GM18861 (cell line): ENCODE data around the gene RARB.

ENCODE experiments used
- ATAC-seq: cut with Tn5 transposase; IDR thresholded peaks from one replicate; pipeline ENCODE4 v1.9.1; 2021; ENCODE audit not compliant: unreplicated experiment

The RARB gene

GRCh38 chr3:25574172-25574765, 146.2 kb downstream of the RARB start:
- no peak for ATAC-seq

DNA sequence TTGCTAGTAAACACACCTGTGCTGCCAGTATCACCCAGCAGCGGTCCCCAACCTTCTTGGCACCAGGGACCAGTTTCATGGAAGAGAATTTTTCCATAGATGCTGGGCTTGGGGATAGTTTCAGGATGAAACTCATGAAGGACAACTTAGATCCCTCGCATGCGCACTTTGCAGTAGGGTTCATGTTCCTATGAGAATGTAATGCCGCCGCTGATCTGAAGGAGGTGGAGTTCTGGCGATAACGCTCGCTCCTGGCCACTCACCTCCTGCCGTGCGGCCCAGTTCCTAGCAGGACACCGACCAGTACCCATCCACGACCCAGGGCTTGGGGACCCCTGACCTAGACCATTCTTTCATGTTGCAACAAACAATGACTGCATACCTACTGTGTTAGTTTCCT, 146.9 kb downstream of the RARB start:
- ATAC-seq: no peak

GRCh38 chr3:25576146-25576545, 148.1 kb downstream of the RARB start:
- ATAC-seq: no peak

DNA sequence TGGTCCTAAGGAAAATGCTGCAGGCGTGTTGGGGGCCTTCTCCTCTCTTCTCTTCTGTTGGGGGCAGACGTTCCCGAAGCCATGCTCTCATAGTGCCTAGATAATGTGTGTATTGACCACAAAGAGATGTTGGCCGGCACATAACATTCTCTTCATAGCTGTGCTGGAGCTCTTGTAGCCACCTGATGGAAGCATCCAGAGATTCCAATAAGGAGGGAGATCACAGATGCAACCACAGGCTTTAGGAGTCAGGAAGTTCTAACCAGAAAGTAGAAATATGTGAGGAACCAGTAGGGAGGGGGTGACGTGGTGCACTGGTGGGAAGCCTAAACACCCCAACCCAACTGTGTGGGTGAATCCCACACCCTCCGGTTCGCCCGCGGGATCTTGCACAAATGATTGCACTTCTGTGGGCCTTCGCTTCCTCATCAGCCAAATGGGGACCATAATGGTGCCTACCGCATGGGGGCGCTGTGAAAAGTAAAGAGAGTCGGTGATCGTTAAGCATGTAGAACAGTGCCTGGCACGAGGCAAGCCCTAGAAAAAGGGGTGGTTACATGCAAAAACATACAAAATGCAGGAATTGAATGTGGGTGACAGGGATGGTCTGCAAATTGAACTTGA, 148.9 kb downstream of the RARB start:
- no peak for ATAC-seq

GRCh38 chr3:25578059-25578458, 150.0 kb downstream of the RARB start:
- no peak for ATAC-seq

DNA sequence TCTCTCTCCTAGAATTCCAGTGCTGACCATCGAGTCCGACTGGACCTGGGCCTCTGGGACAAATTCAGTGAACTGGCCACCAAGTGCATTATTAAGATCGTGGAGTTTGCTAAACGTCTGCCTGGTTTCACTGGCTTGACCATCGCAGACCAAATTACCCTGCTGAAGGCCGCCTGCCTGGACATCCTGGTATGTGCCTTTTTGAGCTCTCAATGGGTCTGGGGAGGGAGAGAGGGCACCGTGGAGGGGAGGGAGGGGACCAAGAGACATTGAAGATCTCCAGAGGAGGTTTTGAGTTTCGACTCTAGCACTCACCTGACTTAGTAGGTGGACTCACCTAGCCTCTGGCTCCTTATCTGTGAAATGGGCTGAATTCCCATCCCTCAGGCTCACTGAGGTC, 152.5 kb downstream of the RARB start:
- no peak for ATAC-seq

- no peak for ATAC-seq
These were observed 153.3 kb downstream of the RARB start for GRCh38 chr3:25581335-25581734.

GRCh38 chr3:25581823-25582222, 153.8 kb downstream of the RARB start:
- no peak for ATAC-seq

- no peak for ATAC-seq
These were observed 154.2 kb downstream of the RARB start for GRCh38 chr3:25582242-25582641.

- no peak for ATAC-seq
These were observed 155.3 kb downstream of the RARB start for GRCh38 chr3:25583343-25583742.

- no peak for ATAC-seq
These were observed 156.1 kb downstream of the RARB start for GRCh38 chr3:25584011-25584789.

DNA sequence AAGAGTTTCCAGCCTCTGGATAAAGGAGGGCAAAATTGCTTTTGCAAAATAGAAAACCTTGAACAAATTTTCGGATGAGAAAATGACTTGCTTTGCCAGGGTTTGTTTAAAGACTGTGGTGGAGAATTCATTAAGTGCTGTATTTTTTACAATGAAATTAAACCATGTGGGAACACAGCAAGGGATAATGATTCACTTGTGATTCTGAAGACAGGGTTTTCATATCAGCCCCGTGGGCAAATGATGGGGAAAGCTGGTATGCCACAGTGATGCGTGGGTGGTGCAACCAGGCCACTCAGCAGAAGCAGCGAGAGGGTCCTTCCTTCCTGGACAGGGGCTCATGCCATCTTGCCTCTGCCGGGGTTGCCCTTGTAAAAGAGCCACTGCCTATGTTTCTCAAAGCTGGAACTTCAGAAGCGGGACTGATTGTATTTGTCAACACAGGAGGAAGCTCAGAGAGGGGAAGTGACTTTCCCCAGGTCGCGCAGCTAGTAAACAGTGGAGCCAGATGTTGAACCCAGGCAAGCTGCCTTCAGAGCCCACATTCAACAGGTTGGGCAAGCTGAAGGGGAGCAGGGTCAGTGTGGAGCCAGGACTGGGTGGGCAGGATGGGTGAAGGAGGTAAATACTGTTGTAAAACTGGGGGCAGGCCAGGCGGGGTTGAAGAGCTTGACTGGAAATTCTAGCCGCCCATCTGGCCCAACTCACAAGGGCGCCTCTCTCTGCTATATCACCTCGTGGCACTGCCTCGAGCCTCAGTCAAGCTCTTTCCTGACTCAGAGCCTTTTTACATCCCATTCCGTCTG, 157.5 kb downstream of the RARB start:
- no peak for ATAC-seq

- ATAC-seq: no peak
These were observed 158.1 kb downstream of the RARB start for GRCh38 chr3:25586167-25586505.

GRCh38 chr3:25586553-25586952, 158.5 kb downstream of the RARB start:
- ATAC-seq: no peak

DNA sequence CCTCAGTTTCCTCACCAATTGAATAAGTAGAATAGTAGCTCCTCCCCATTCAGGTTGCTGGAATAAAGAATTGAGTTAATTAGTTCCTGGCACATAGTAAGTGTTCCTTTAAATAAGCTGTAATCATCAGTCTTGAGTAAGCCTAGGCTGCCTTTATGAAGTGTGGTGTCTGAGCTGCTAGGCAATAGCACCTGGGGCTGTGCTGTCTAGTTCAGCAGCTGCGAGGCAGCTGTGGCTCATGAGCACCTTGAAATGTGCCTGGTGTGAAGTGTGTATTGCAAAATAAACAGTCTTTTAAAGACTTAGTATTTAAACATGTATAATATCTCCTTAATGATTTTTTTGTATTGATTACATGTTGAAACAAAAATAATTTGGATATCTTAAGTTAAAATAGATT, 159.0 kb downstream of the RARB start:
- no peak for ATAC-seq

- no peak for ATAC-seq
These were observed 159.5 kb downstream of the RARB start for GRCh38 chr3:25587526-25587925.

GRCh38 chr3:25587975-25588374, 159.9 kb downstream of the RARB start:
- ATAC-seq: no peak

GRCh38 chr3:25588441-25589103, 160.5 kb downstream of the RARB start:
- no peak for ATAC-seq

DNA sequence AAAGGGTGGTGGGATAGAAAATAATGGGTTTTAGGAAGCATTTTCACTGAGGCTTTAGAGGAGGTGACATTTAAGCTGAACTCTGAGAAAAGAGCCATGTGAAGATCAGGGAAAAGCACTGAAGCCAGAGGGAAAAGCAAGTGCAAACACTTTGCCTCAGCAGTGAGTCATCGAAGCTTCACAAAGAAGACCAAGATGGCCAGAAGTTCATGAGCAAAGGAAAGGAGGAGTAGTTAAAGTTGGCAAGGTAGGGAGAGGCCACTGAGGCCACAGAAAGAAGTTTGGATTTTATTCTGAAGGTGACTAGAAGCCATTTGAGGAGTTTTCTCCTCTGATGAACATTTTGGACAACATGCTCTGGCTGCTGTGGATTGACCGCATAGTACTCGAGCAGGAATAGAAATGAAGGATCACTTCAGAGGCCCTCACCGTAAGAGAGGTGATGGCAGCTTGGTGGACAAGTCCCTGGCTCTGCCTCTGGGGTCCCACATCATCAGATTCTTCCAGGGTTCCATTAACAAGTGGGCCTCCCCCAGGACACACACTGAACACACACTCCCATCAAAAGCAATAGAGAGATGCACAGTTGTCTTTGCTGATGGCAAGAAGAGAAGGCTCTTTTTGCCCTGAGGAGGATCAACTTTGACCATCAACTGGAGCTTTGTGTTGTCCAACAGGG, 161.2 kb downstream of the RARB start:
- ATAC-seq: no peak

GRCh38 chr3:25589783-25590258, 161.8 kb downstream of the RARB start:
- ATAC-seq: no peak
